Esophagus muscularis mucosa (tissue), 3 donors: ENCODE results near the gene CDC42EP3.

ENCODE experiments used
- POLR2A ChIP-seq: fragments of 450-650 bp; IDR thresholded peaks from one replicate; pipeline ENCODE4 v1.6.1; 2017; ENCODE audit warnings: antibody characterized with exemption, moderate library complexity, mild to moderate bottlenecking, low read depth
- TF ChIP-seq, protein P1 (sequence below), 3 experiments: fragments of 200-600 bp in 2 of 3; fragments of 450-650 bp in 1 of 3; sonication (generic) in 2 of 3; IDR thresholded peaks; one replicate each; pipeline ENCODE4 v1.5.1; 2017 to 2019; ENCODE audit warnings: antibody characterized with exemption in 3 of 3, mild to moderate bottlenecking in 2 of 3, moderate library complexity in 1 of 3

DNA sequence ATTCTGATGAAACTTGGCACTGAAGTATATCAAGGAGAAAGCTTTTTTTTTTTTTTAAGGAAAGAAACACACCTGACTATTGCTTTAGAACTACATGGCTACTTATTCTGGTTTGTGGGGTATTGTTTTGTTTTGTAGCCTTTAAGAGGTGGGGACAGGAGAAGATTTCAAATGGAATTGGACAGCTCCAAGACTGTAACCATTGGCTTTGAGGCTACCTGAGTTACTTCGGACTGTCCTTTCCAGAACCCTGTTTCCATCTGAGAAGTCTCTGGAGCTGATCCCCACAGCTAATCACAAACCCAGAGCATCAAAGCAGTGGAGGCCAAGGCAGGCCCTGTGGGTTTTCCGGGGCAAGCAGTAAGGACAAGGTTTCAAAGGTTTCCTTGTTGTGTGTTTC lies 4.7 kb downstream of the CDC42EP3 start:
- TF ChIP-seq, protein P1, sequence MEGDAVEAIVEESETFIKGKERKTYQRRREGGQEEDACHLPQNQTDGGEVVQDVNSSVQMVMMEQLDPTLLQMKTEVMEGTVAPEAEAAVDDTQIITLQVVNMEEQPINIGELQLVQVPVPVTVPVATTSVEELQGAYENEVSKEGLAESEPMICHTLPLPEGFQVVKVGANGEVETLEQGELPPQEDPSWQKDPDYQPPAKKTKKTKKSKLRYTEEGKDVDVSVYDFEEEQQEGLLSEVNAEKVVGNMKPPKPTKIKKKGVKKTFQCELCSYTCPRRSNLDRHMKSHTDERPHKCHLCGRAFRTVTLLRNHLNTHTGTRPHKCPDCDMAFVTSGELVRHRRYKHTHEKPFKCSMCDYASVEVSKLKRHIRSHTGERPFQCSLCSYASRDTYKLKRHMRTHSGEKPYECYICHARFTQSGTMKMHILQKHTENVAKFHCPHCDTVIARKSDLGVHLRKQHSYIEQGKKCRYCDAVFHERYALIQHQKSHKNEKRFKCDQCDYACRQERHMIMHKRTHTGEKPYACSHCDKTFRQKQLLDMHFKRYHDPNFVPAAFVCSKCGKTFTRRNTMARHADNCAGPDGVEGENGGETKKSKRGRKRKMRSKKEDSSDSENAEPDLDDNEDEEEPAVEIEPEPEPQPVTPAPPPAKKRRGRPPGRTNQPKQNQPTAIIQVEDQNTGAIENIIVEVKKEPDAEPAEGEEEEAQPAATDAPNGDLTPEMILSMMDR (IDR thresholded peaks at IDR 0.05): no peak
- TF ChIP-seq POLR2A: no peak
